ENCODE data around the gene SLC45A2.
"Not testable (repeated sequence)": the region's sequence is repeated elsewhere in the genome, so short reads cannot be mapped to it uniquely, and the experiment has no call there.

The SLC45A2 gene

GRCh38 chr5:33984671-33985124, at the start of gene SLC45A2:
Gene SLC45A2, minus strand, starts transcription at chr5:33984693. Its CDS starts 110 bp downstream, at chr5:33984583.
- peak; percentile 95 for FAIRE-seq
- DNase-seq (ENCODE audit: insufficient read length, low spot score): no peak

- DNase-seq (ENCODE audit: insufficient read length, low spot score) (no peak), FAIRE-seq (no peak)
These were observed 47.5 kb upstream of the SLC45A2 start for GRCh38 chr5:34031966-34032365.

- no peak for DNase-seq (ENCODE audit: insufficient read length, low spot score)
- FAIRE-seq: no peak
These were observed 46.6 kb upstream of the SLC45A2 start for GRCh38 chr5:34031117-34031516.

DNA sequence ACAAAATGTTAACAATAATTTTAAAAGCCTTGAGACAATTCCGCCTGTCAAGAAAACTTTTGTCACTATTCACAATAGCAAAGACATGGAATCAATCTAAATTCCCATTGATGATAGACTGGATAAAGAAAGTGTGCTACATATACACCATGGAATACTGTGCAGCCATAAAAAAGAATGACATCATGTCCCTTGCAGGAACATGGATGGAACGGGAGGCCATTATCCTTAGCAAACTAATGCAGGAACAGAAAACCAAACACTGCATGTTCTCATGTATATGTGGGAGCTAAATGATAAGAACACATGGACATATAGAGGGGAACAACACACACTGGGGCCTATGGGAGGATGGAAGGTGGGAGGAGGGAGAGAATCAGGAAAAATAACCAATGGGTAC, 46.1 kb upstream of the SLC45A2 start:
- not testable (repeated sequence) for DNase-seq (ENCODE audit: insufficient read length, low spot score); FAIRE-seq

GRCh38 chr5:34030048-34030447, 45.6 kb upstream of the SLC45A2 start:
- no peak for DNase-seq (ENCODE audit: insufficient read length, low spot score)
- FAIRE-seq: no peak

- FAIRE-seq (no peak), DNase-seq (ENCODE audit: insufficient read length, low spot score) (no peak)
These were observed 43.9 kb upstream of the SLC45A2 start for GRCh38 chr5:34028349-34028748.

- FAIRE-seq (no peak), DNase-seq (ENCODE audit: insufficient read length, low spot score) (no peak)
These were observed 41.7 kb upstream of the SLC45A2 start for GRCh38 chr5:34026089-34026761.

GRCh38 chr5:34022121-34022705, 37.7 kb upstream of the SLC45A2 start:
- FAIRE-seq (no peak), DNase-seq (ENCODE audit: insufficient read length, low spot score) (no peak)

DNA sequence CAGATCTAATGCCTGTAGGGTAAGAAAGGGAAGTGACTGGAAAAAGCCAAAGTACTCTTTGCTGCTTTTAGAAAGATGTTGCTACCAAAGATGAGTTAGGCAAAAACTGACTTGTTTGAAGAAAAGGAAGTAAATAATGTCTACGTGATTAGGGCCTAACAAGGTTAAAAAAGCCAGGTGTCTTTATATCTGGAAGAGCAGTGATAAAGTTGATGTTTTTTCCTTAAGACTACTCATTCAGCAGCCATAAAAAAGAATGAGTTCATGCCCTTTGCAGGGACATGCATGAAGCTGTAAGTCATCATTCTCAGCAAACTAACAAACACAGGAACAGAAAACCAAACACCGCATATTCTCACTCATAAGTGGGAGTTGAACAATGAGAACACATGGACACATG, 36.8 kb upstream of the SLC45A2 start:
- DNase-seq (ENCODE audit: insufficient read length, low spot score): no peak
- no peak for FAIRE-seq

GRCh38 chr5:34020726-34021125, 36.2 kb upstream of the SLC45A2 start:
- DNase-seq (ENCODE audit: insufficient read length, low spot score): no peak
- no peak for FAIRE-seq

- FAIRE-seq (no peak), DNase-seq (ENCODE audit: insufficient read length, low spot score) (no peak)
These were observed 32.8 kb upstream of the SLC45A2 start for GRCh38 chr5:34017254-34017653.

DNA sequence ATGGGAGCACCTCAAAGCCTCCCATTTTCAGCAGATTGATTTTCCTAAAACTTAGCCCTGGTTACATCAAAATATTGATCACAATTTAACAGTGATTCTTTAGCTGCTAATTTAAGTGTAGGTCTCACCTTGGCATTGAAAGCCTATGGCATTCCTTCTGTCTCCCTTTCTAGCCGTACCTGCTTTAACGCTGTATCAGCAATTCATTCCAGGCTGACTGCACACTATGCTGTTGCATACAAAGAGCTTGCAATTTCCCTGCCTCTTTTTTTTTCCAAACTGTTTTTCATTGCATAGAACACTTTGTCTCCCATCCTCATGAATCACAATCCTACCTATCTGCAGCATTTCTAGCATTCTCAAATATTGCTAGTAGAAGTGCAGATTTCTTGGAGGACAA, 32.3 kb upstream of the SLC45A2 start:
- no peak for DNase-seq (ENCODE audit: insufficient read length, low spot score)
- FAIRE-seq: no peak

DNA sequence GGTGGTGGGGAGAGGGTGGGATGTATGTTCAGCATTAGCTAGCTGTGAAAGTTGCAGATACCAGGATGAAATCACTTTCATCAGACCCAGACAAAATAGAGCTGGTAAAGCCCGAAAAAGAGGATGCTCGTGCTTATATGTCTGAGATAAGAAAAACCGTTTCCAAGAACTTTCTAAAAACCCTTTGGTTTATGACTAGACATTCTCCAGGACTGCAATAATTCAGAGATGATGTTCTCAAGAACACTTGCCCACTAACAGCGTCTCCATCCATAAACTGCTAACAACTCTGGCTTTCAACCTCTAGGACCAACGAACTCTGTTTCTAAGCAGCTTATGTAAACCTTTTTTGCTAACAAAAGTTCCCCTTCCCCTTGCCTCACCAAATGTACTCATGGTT, 31.7 kb upstream of the SLC45A2 start:
- FAIRE-seq (no peak), DNase-seq (ENCODE audit: insufficient read length, low spot score) (no peak)

DNA sequence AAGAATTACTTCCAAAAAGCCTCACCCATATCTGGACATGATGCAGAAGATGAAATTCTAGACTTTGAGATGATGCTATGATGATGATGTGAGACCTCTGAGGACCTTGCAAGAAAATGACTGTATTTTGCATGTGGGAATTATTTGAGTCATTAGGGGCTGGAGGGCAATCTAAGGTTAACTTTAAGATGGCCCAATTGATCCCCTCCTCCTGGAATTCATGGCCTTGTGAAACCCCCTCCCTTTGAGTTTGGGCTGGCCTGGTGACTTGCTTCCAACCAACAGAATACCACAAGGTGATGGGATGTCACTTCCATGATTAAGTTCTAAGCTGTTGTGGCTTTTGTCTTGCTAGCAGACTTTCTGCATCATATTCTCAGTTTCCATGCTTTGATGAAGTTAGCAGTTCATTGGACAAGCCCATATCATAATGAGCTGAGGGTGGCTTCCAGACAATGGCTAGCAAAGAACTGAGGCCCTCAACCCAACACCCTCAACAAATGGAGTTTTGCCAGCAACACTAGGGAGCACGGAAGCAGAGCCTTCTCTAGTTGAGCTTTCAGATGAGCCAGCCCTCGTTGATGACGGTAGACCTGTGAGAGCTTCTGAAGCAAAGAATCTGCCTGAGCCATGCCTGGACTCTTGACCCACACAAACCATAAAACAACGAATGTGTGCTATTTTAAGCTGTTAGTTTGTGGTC, 30.8 kb upstream of the SLC45A2 start:
- DNase-seq (ENCODE audit: insufficient read length, low spot score) (no peak), FAIRE-seq (no peak)

GRCh38 chr5:34014626-34015025, 30.1 kb upstream of the SLC45A2 start:
- FAIRE-seq (no peak), DNase-seq (ENCODE audit: insufficient read length, low spot score) (no peak)

- FAIRE-seq: no peak
- DNase-seq (ENCODE audit: insufficient read length, low spot score): no peak
These were observed 29.1 kb upstream of the SLC45A2 start for GRCh38 chr5:34013547-34013946.

GRCh38 chr5:34012791-34013190, 28.3 kb upstream of the SLC45A2 start:
- FAIRE-seq: no peak
- no peak for DNase-seq (ENCODE audit: insufficient read length, low spot score)

DNA sequence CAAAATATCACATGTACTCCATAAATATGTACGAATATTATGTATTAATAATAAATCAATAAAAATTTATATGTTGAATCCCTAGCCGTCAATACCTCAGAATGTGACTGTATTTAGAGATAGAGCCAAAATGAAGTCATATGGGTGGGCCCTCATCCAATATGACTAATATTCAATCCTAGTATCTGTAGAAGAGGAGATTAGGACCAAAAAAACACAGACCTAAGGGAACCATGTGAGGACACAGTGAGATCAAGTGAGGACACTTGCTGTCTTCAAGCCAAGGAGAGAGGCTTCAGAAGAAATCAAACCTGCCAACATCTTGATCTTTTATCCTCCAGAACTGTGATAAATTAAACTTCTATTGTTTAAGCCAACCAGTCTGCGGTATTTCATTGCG, 27.0 kb upstream of the SLC45A2 start:
- no peak for DNase-seq (ENCODE audit: insufficient read length, low spot score)
- FAIRE-seq: no peak

DNA sequence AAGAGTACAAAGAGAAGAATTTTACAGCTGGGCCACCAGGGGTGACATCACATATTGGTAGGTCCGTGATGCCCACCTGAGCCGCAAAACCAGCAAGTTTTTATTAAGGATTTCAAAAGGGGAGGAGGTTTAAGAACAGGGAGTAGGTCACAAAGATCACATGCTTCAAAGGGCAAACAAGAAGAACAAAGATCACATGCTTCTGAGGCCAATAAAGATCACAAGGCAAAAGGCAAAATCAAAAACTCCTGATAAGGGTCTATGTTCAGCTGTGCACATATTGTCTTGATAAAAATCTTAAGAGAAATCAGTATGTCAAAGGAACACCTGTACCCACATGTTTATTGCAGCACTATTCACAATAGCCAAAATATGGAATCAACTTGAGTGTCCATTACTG, 25.7 kb upstream of the SLC45A2 start:
- DNase-seq (ENCODE audit: insufficient read length, low spot score); FAIRE-seq: not testable (repeated sequence)

GRCh38 chr5:34009610-34010009, 25.1 kb upstream of the SLC45A2 start:
- no peak for DNase-seq (ENCODE audit: insufficient read length, low spot score)
- FAIRE-seq: no peak

GRCh38 chr5:34008802-34009201, 24.3 kb upstream of the SLC45A2 start:
- DNase-seq (ENCODE audit: insufficient read length, low spot score): no peak
- no peak for FAIRE-seq
